ENCODE results near the gene ASPG. TPM values are rescaled to one million over a fixed set of nuclear protein-coding genes. Genes with fewer than 3 reads are reported as not detected.

Gene ASPG
- polyA plus RNA-seq, 1 experiment = not detected

- no peak for TF ChIP-seq CTCF (IDR thresholded peaks at IDR 0.05; ENCODE audit: low read depth, low read length)
- ChIA-PET POLR2A (no interaction called here), CTCF (no interaction called here)
- H3K27me3 ChIP-seq (ENCODE audit: control insufficient read depth, insufficient read depth, low read length) = no peaks in the 10 kb centered on the region
- no peak overlapping the region for H3K4me3 ChIP-seq (ENCODE audit: low read depth, low read length)
- H3K9me3 ChIP-seq (ENCODE audit: control insufficient read depth, insufficient read depth, low read length) = no peaks in the 10 kb centered on the region
- no peak for DNase-seq (ENCODE audit: low read depth, low spot score)
- H3K27ac ChIP-seq (ENCODE audit: low read depth, low read length) = no peak overlapping the region
Observed at GRCh38 chr14:104040539-104040938, 45.0 kb upstream of the ASPG start.

GRCh38 chr14:104041430-104042104 lies 43.9 kb upstream of the ASPG start:
- ChIA-PET CTCF (no interaction called here), POLR2A (no interaction called here)
- Histone ChIP-seq H3K9me3 (ENCODE audit: control insufficient read depth, insufficient read depth, low read length) (no peaks in the 10 kb centered on the region), H3K27me3 (ENCODE audit: control insufficient read depth, insufficient read depth, low read length) (no peaks in the 10 kb centered on the region), H3K27ac (ENCODE audit: low read depth, low read length) (no peak overlapping the region), H3K4me3 (ENCODE audit: low read depth, low read length) (no peak overlapping the region)
- no peak for TF ChIP-seq CTCF (IDR thresholded peaks at IDR 0.05; ENCODE audit: low read depth, low read length)
- DNase-seq (ENCODE audit: low read depth, low spot score) = no peak

- no peak for TF ChIP-seq CTCF (IDR thresholded peaks at IDR 0.05; ENCODE audit: low read depth, low read length)
- no peak overlapping the region for H3K4me3 ChIP-seq (ENCODE audit: low read depth, low read length)
- CTCF ChIA-PET = no interaction called here
- no peak for DNase-seq (ENCODE audit: low read depth, low spot score)
- H3K9me3 ChIP-seq (ENCODE audit: control insufficient read depth, insufficient read depth, low read length) = no peaks in the 10 kb centered on the region
- H3K27ac ChIP-seq (ENCODE audit: low read depth, low read length) = no peak overlapping the region
- no peaks in the 10 kb centered on the region for H3K27me3 ChIP-seq (ENCODE audit: control insufficient read depth, insufficient read depth, low read length)
- POLR2A ChIA-PET = no interaction called here
Observed at GRCh38 chr14:104044016-104044415, 41.5 kb upstream of the ASPG start.

- POLR2A ChIA-PET = no interaction called here
- H3K9me3 ChIP-seq (ENCODE audit: control insufficient read depth, insufficient read depth, low read length) = no peaks in the 10 kb centered on the region
- no peak overlapping the region for H3K27ac ChIP-seq (ENCODE audit: low read depth, low read length)
- H3K4me3 ChIP-seq (ENCODE audit: low read depth, low read length) = no peak overlapping the region
- CTCF ChIA-PET = interaction anchor here (0.8 kb wide), 1 partner anchor 30 kb away, joined by 4 read pairs; no protein-coding TSS in a partner anchor
- TF ChIP-seq CTCF (IDR thresholded peaks at IDR 0.05; ENCODE audit: low read depth, low read length) = no peak
- DNase-seq (ENCODE audit: low read depth, low spot score) = no peak
- no peaks in the 10 kb centered on the region for H3K27me3 ChIP-seq (ENCODE audit: control insufficient read depth, insufficient read depth, low read length)
Observed at GRCh38 chr14:104047761-104048160, 37.7 kb upstream of the ASPG start.

GRCh38 chr14:104048758-104049507 lies 36.6 kb upstream of the ASPG start:
- POLR2A ChIA-PET = no interaction called here
- Histone ChIP-seq H3K27me3 (ENCODE audit: control insufficient read depth, insufficient read depth, low read length) (no peaks in the 10 kb centered on the region), H3K4me3 (ENCODE audit: low read depth, low read length) (no peak overlapping the region), H3K27ac (ENCODE audit: low read depth, low read length) (no peak overlapping the region), H3K9me3 (ENCODE audit: control insufficient read depth, insufficient read depth, low read length) (no peaks in the 10 kb centered on the region)
- CTCF ChIA-PET = interaction anchor here (1.0 kb wide), 1 partner anchor 29 kb away, joined by 5 read pairs; no protein-coding TSS in a partner anchor
- no peak for DNase-seq (ENCODE audit: low read depth, low spot score)
- TF ChIP-seq CTCF (IDR thresholded peaks at IDR 0.05; ENCODE audit: low read depth, low read length) = no peak
